Measurements from ENCODE around the gene SEPTIN2.

DNA sequence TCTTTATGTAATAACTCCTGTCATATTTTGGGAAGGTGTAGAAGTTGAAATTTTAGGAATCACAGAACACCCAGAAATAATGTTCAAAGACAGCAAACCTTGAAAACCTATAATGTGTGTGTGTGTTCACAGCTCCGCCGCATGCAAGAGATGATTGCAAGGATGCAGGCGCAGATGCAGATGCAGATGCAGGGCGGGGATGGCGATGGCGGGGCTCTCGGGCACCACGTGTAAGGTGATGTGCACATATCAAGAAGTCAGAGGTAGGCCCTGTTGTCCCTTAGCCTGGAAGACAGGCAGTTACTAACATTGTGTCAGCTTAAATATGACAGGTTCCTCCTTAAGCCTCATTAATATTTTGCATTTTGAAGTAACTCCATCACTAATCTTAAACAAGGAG, 34.2 kb downstream of the SEPTIN2 start:
- TF ChIP-seq TCF12 (IDR thresholded peaks at IDR 0.05; ENCODE audit: low read depth) (no peak), CEBPB (IDR thresholded peaks at IDR 0.05) (no peak), RAD21 (IDR thresholded peaks at IDR 0.05; ENCODE audit: low read depth) (no peak), EP300 (IDR thresholded peaks at IDR 0.05; ENCODE audit: borderline replicate concordance) (no peak)

All from Ishikawa (cell line).